ENCODE results near the gene WDHD1. TPM values are rescaled to one million over a fixed set of nuclear protein-coding genes. Genes with fewer than 3 reads are reported as not detected.

Gene WDHD1
- total RNA-seq, 1 donor from 2014 or later: 56.2 TPM

DNA sequence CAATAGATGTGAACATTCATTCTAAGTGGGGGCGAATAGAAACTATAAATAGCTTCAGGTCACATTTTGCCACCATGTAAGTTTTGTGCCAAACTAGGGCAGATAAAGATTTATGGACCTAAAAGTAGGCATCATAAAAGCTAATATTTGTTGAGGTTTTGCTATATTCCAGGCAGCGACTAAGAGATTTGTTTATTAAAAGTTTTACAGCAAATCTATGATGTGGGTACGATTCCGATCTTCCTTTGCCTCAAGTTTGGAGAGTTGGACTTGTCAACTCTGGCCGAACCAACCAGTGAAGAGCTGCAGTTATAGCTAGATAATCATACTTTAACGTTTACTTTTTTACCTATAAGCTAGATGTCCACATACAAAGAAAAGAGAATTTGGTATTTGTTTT lies 26.1 kb upstream of the WDHD1 start:
- H3K9me3 Mint-ChIP-seq: no peaks in the 10 kb centered on the region
- no peak for DNase-seq (ENCODE audit: low read depth, low spot score)
- H3K27ac Mint-ChIP-seq (ENCODE audit: unreplicated experiment): peak overlapping the region; percentile 98
- H3K4me3 Mint-ChIP-seq: peak overlapping the region; percentile 97
- peaks cover 18% of the 10 kb centered on the region for H3K36me3 Mint-ChIP-seq (ENCODE audit: low read depth)
- peaks cover 41% of the 10 kb centered on the region for H3K4me1 Mint-ChIP-seq
- no peaks in the 10 kb centered on the region for H3K27me3 Mint-ChIP-seq (ENCODE audit: low read depth)
- no peak for TF ChIP-seq CTCF (conservative IDR thresholded peaks at IDR 0.05)

GRCh38 chr14:55052269-55052930 lies 25.5 kb upstream of the WDHD1 start:
- Mint-ChIP-seq H3K9me3 (no peaks in the 10 kb centered on the region), H3K27me3 (ENCODE audit: low read depth) (no peaks in the 10 kb centered on the region), H3K36me3 (ENCODE audit: low read depth) (peaks cover 17% of the 10 kb centered on the region), H3K4me1 (peaks cover 41% of the 10 kb centered on the region), H3K4me3 (peak overlapping the region; percentile 97), H3K27ac (ENCODE audit: unreplicated experiment) (peak overlapping the region; percentile 98)
- no peak for DNase-seq (ENCODE audit: low read depth, low spot score)
- TF ChIP-seq CTCF (conservative IDR thresholded peaks at IDR 0.05): no peak

GRCh38 chr14:55051423-55052268 lies 24.7 kb upstream of the WDHD1 start, which contains the start of gene MAPK1IP1L:
Gene MAPK1IP1L (plus strand): TSS chr14:55051647. CDS start chr14:55061684, 10,037 bp downstream.
- Mint-ChIP-seq H3K4me3 (peak within 1 kb of the TSS; percentile 97), H3K27ac (ENCODE audit: unreplicated experiment) (peak within 1 kb of the TSS; percentile 100), H3K9me3 (no peaks in the 10 kb centered on the region), H3K27me3 (ENCODE audit: low read depth) (no peaks in the 10 kb centered on the region), H3K36me3 (ENCODE audit: low read depth) (peaks cover 17% of the 10 kb centered on the region), H3K4me1 (peaks cover 41% of the 10 kb centered on the region)
- peak; percentile 99 for TF ChIP-seq CTCF (conservative IDR thresholded peaks at IDR 0.05)
- DNase-seq (ENCODE audit: low read depth, low spot score): peak; percentile 97

GRCh38 chr14:55051165-55051422 lies 24.2 kb upstream of the WDHD1 start:
- no peak for DNase-seq (ENCODE audit: low read depth, low spot score)
- no peak for TF ChIP-seq CTCF (conservative IDR thresholded peaks at IDR 0.05)
- peak overlapping the region; percentile 100 for H3K27ac Mint-ChIP-seq (ENCODE audit: unreplicated experiment)
- H3K9me3 Mint-ChIP-seq: no peaks in the 10 kb centered on the region
- no peaks in the 10 kb centered on the region for H3K27me3 Mint-ChIP-seq (ENCODE audit: low read depth)
- H3K36me3 Mint-ChIP-seq (ENCODE audit: low read depth): peaks cover 17% of the 10 kb centered on the region
- peaks cover 41% of the 10 kb centered on the region for H3K4me1 Mint-ChIP-seq
- H3K4me3 Mint-ChIP-seq: peak overlapping the region; percentile 97

GRCh38 chr14:55048900-55049436 lies 22.1 kb upstream of the WDHD1 start:
- no peak for TF ChIP-seq CTCF (conservative IDR thresholded peaks at IDR 0.05)
- DNase-seq (ENCODE audit: low read depth, low spot score): no peak
- Mint-ChIP-seq H3K9me3 (no peaks in the 10 kb centered on the region), H3K4me1 (peaks cover 30% of the 10 kb centered on the region), H3K4me3 (peak overlapping the region; percentile 35), H3K36me3 (ENCODE audit: low read depth) (peaks cover 10% of the 10 kb centered on the region), H3K27ac (ENCODE audit: unreplicated experiment) (no peak overlapping the region), H3K27me3 (ENCODE audit: low read depth) (no peaks in the 10 kb centered on the region)

Data from neural crest cell (in vitro differentiated cells).